NCI-H128 (cell line): ENCODE results near the gene S100A7A.
"Not testable (repeated sequence)": the region's sequence is repeated elsewhere in the genome, so short reads cannot be mapped to it uniquely, and the experiment has no call there.

ENCODE experiments used
- DNase-seq: peaks from one replicate; lab custom pipeline; 2025; ENCODE audit not compliant: unreplicated experiment; lab: John Stamatoyannopoulos, UW

Gene S100A7A

DNA sequence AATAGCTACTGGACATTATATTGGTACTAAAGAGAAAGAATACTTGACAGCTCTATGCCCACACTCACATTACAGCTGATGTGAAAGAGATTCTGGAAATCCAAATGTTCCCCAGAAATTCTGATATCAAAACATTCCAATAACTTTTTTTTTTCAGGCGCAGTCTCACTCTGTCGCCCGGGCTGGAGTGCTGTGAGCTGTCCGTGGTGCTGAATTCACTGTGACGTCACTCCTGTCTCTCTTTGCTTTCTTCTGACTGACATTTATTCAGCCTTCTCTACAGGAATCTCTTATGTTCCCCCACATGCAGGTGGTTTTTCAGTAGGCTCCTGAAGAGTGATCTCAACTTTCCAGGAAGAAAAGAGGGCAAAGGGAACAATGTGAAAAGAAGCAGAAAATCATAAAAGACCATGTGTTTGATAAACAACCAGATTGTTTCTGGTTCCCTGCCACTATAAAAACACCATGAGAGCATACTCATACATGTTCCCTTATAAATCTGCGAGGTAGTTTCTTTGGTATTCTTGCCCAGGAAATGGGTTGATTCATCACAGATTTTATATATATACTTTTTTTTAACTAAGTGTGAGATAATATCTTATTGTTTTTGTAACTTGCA is 6.2 kb downstream of the S100A7A start:
- DNase-seq, result no peak

DNA sequence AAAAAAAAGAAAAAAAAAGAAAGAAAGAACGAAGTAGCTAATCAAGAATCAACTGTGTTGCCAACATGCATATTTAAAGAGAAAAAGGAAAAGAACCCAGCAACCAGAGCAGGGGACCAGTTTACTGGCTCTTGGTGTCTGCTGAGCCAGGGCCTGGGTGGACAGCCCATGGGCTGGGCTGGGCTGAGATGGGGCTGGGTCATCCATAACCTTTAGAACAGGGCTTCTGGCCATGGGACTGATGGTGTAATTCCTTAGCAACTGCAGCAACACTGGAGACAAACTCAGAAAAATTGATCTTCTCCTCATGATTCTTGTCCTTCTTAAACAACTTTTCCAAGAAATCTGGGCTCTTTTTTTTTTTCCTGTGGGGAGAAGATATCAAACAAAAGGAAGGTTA is 10.5 kb downstream of the S100A7A start:
- no peak for DNase-seq

DNA sequence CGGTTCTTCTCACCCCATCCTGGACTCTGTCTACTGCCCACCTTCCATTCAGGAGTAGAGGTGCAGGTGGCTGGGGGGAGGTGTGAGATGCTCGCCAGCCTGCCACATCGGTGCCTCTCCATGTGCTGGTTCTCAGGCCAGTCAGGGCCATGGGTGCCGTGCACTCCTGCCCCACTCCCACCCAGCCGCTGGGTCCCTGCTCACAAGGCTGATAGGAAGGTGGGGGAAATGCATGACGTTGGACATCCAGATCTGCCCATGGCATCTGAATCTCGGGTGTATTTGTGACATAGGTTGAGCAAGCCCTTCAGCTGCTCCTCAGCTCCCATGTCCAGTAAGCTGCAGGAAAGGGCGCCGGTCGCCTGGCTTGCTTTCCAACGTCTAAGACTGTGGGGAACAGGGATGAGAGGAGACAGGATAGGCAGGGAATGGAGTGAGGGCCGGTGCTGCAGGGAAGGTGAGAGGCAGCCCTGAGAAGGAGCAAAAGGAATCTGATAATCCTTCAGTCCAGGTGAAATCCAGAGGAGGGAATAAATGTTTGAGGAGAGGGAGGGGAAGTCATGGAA is 11.8 kb downstream of the S100A7A start:
- no peak for DNase-seq

DNA sequence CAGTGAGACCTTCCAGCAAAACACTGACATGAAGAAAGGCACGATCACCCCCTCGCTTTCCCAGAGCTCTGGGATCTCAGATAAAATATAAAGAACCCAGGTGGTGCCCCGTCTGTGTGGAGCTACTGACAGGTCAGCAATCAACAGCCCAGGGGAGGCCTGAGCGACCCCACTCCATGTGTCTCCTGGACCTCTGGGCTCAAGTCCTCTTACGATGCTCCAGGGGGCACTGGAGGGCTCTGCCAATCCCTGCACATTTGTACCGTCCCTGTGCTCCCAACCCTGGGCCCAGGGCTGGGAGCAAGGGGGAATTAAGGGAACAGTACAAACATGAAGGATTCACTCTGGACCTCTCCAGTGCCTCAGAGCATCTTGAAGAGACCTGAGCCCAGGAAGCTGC is 12.5 kb downstream of the S100A7A start:
- no peak for DNase-seq

DNA sequence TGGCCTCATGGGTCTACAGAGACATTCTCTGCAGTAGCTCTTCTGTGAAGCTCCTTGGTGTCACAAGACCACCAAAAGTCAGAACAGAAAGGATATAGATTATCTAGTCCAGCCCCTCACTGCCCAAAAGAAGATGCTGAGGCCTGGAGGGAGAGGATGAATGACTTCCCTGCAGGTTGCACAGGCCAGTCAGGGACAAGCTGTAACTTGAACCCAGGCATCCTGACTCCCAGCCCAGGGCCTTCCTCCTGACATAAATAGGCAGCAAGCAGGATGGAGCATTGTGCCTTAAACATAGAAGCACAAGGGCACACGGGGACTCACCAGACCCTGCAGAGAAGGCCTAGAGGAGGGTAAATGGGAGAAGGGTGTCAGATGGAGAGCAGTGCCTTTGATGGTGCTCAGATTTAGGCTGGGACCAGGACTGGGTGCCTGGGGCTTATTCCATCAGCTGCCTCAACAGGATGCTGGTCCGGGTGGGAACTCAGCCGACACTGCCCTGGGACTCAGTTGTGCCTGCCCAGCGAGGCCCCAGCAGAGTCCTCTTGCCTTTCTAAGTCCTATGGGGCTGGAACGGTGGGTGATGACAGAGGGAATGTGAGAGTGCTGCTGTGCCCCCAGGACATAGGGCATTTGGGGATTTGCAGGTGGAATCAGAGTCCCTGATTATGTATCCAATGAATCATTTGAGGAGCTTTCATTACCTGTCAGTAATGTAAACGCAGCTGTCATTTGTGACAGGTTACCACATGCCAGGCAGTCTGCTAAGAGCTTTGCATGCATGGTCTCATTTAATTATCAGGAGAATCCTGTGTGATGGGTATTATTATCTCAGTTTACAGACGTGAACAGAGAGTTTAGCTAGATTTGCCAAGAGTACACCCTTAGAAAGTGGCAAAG is 13.2 kb downstream of the S100A7A start:
- no peak for DNase-seq

DNA sequence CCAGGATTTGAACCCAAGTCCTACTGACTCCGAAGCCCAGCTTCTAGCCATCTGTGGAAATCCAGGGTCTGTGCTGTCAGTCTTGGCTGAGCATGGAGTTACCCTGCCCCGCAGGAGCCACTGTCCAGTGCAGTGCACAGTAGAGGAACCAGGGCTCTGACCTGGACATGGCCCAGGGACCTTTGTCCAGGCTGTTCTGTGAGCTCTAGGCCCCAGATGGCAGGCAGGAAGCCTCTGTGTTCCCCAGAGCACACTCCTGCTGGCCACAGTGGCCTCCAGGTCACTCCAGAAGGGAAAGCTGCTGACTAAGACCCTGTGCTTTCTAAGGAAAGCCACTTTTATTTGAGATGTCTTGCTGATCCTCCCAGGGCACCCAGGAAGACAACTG is 13.8 kb downstream of the S100A7A start:
- DNase-seq, result no peak

DNA sequence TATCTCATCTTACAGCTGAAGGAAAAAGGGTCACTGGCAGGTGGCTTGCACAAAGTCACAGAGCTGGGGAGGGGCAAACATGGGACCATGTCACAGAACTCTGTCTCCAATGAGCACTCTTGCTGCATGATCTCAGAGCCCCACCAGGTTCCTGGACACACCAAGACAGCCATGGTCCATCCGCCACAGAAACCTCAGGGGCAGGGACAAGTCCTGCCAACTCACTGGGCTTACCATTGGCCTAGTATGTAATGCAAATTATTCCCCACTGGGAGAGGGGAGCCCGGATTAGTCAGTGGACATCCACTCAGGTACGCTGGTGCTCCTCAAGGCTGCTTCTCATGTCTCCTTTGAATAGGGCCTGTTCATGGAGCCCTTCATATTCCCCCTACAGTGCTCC is 14.2 kb downstream of the S100A7A start:
- DNase-seq, result no peak

DNA sequence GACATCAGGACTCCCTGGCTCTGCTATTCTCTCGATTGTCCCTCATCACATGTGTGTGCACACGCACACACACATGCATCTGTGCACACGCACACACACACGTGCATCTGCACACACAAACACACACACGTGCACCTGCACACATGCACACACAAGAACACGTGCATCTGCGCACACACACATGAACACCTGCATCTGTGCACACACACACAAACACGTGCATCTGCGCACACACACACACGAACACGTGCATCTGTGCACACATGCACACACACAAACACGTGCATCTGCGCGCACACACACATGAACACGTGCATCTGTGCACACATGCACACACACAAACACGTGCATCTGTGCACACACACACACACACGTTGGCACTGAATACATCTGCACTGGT is 14.7 kb downstream of the S100A7A start:
- DNase-seq, result no peak

DNA sequence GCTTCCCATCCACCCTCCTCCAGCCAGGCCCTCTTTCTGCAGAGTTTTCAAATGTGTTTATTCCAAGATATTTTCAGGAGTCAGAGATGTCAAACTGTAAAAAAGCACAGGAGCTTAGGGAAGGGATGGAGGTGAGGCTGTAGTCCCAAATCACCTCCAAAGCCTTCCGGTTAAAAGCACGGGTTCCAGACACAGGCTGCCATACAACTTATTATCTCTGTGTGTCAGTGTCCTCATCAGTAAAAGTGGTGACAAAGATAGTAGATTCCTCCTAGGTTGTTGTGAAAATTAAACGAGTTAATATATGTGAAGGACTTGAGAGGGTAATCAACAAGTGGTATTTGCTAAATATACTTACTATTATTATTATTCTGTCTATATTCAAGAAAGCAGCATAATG is 15.1 kb downstream of the S100A7A start:
- no peak for DNase-seq

DNA sequence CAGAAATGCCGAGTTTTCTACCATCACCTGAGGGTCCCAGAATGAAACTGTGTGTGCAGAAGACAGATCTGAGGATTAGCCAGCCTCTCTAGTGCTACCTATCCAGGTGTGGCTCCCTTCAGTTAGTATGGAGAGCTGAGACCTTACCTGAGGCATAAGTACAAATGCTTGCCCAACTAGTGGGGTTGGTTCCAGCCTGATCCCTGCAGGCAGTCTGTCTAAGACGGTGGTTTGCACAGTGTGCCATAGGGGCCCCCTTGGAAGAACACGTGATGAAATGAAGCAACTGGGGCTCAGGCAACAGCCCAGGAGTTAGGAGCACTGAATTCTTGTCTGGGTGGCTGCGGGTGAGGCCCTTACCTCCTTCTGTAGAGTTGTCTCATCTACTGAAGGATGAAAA is 15.6 kb downstream of the S100A7A start:
- DNase-seq, result no peak

DNA sequence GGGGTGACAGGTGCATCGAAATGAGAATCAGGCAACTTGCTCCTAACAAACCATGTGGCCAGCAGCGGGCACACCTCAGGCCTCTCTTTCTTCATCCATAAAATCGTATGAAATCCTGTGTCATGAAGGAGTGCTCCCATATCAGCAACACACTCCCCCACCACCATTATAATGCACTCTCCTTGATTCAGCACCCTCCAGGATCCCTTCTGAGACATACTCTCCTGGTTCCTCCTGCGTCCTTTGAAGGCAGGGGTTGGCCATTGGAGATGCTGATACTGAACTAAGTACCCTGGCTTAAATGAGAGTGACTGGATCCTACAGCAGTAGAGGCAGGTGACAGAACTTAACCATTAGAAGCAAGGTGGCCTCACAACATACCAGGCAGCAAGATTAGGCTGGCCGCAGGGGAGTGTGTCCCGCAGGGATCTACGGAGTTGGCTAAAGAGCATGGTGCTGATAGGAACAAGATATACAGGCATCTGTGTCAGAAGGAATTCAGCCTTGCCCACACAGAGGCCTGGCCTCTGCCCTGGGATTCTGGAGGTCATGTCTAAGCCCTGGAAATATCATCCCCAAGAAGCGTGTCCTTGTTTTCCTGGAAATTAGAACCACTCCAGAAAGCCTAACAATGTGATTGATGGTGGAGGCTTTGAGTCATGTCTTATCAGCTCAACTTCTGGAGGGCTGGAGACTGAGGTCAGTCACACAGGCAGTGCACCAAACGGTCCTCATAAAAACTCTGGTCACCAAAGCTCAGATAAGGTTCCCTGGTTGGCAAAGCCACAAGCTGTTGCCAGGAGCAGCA is 16.8 kb downstream of the S100A7A start:
- DNase-seq, result no peak

DNA sequence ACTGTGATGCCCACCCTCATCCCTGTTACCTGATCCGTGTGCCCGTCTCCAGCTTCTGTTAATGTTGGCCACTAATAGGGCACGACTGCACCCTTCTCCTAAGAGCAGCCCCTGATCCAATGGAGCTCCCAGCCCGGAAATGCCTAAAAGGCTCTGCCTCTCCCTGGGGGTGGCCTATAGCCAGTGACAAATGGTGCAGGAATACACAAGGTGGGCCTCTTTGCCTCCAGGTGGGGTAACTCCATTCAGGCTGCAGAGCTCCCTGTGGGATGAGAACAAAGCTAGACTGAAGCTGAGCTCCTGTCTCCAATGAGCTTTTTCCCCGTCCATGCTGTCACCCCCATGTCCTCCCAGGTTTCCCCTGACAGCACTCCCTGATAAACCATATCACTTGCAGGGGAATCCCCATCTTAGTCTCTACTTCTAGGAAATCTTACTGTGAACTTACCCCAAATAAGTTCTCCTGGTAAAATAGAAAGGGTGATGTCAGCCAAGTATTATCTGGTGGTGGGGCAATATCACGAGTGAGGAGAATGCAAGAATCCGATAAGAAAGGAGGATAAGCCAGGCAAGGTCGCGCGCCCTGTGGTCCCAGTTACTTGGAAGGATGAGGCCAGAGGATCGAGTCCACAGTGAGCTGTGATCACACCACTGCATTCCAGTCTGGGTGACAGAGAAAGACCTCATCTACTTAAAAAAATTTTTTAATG is 18.6 kb downstream of the S100A7A start:
- DNase-seq, result no peak

DNA sequence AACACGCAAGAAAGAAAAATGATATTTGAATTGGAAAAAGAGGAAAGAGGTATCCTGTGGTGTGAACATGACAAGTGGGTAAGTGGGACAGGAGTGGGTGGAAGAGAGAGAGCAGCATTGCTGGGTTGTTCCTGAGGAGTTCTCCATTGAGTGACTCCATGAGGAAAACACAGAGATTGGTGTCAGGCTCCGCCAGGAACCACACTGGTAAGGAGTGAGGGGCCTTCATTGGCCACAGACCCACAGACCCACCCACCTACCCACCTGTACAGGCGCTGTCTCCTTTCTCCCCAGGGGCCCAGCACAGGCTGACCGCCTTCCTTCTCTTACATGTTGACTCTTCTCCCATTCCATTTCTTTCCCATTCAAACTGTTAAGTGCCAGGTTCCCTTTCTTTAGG is 20.9 kb downstream of the S100A7A start:
- DNase-seq, result no peak

DNA sequence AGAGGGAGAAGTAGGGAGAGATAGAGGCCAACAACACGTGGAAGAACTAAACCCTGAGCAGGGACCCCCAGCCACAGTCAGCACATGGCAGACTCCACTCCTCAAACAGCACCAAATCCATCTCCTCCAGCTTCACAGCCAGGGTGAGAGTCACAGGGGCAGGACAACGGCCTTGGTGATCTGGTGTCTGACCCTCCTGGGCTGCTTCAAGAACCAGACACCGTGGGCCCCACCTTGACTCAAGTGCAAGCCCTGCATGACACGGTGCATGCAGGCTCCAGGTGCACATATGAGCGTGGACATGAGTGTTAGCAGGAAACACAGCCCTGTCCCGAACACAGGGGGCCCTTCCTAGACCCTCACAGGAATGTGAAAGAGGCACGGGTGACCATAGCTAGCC is 22.3 kb downstream of the S100A7A start:
- DNase-seq, result no peak

DNA sequence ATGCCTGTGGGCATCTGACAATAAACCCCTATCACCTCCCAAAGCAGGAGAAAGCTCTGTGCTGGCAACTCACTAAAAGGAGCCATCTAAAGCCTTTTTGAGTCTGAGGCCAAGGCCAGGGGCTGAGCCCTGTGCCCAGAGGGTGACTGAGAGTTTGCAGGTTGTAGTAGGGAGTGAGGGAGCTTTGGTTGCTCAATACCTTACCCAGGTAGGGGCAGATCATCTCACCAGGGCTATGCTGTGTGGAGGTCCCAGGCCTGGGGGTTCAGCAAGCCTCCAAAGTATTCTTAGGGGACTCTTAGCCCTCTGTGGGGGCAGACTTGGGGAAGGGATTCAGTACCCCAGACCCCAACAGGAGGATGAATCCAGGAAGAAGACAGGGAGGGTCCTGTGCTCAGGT is 23.0 kb downstream of the S100A7A start:
- no peak for DNase-seq

DNA sequence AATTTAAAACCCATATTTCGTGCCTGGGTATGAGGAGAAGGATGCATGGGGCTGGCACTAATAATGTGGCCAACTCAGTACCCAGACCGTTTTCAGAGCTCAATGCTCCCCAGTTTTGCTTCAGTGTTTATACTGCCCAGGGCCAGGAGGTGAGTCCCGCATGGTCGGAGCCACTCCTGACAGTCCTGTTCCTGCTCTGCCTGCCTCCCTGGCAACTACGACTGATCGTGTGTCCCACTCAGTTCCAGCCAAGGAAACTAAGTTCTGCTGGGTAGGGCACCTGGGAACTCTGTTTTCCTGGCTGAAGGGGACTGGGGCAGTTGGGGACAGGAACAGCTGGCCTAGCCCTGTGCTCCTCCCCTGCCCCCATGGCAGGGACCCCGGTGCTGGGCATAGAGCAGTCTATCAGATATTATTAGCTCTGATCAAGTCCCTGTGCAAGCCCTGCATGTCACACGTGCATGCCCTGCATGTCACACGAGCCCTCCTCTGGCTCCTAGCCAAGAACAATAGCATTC is 25.0 kb downstream of the S100A7A start:
- no peak for DNase-seq

DNA sequence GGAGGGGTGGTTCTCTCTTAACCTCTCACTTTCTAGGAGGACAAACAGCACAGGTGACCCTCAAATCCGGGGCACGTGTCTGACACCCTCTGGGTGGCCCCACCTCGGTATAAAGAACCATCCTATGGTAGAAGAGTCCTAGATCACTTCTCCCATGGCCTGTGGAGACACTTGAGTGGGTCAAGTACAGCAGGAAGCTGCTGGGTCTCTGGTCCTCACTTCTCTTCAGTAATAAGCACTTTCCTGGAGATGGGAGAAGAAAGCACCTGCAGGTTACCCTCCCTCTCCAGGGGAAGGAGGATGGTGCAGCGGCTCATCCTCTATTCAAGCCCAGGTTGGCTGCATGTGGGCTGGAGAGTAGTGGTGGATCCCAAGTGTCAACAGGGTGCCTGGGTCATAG is 27.2 kb downstream of the S100A7A start:
- DNase-seq, result no peak

DNA sequence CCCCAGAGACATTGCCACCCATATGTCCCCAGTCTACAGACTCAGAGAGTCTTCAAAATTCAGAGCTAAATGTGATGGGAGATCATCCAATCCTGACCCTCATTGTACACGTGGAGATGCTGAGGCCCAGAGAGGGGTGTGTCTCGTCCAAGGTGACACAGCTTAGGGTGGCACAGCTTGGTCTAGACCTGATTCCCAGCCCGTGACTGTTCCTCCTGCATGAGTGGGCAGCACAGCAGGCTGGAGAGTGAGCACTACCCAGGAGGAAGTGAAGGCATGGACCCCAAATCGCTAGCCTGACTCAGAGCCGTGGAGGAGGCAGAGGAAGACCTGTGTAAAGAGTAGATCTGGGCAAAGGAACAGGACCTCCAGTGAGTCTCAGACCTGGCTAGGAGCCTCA is 27.8 kb downstream of the S100A7A start:
- no peak for DNase-seq

DNA sequence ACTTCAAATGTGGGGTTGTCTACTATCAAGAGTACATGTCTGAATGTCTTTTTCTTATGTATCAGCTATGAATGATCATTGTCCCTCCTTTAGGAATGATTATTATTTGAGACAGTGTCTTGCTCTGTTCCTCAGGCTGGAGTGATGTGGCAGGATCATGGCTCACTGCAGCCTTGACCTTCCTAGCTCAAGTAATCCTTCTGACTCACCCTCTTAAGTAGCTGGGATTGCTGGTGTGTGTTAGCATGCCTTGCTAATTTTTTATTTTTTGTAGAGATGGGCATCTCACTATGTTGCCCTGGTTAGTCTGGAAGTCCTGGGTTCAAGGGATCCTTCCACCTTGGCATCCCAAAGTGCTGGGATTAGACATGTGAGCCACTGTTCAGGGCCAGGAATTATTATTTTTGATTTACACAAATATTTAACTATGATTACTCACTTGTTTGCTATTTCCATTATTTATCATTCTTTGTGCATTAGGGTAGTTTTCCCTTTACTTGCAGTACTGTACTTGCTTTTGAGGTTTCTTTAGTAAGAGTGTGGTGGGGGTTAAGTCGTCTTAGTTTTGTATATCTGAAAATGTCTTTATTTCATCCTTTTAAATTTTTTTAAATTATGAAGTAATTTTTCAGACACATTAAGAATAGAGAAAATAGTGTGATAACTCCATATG is 31.3 kb downstream of the S100A7A start:
- DNase-seq, result no peak

DNA sequence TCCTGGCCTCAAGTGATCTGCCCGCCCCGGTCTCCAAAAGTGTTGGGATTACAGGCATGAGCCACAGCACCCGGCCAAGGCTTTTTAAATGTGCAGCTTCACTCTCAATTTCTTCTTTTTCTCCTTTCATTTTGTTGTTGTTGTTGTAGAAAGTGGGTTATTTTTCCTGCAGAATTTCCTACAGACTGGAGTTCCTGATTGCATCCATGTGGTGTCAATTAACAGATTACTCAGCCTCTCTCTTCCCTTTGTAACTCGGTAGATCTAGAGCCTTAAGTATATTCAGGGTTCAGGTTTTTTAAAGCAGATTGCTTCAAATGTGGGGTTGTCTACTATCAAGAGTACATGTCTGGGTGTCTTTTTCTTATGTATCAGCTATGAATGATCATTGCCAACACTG is 32.5 kb downstream of the S100A7A start:
- not testable (repeated sequence) for DNase-seq
